Measurements from ENCODE around the gene PLCH1. TPM values are rescaled to one million over a fixed set of nuclear protein-coding genes. Genes with fewer than 3 reads are reported as not detected.

The PLCH1 gene
- total and polyA plus RNA-seq, 2 of the 13 experiments (the other 11 are each of a cell fraction or from before 2014, with no cell fraction given), result 2.0 to 3.0 TPM

- POLR2A ChIA-PET, result no interaction called here
Measured at GRCh38 chr3:155535098-155535497, 209.8 kb downstream of the PLCH1 start.

GRCh38 chr3:155528579-155528978 lies 216.3 kb downstream of the PLCH1 start:
- in situ Hi-C loops (cut with HindIII; ENCODE audit: extremely low pct_ligation_motif_present, low pct_unique_long_range_greater_than_20kb), result no loop called here
- no TSS peak for BruUV-seq (replicated peaks)

More at GRCh38 chr3:155535098-155535497, 209.8 kb downstream of the PLCH1 start:
- intact Hi-C loops (cut with micrococcal nuclease; ENCODE audit: unreplicated experiment), result no loop called here
- BruUV-seq (replicated peaks), result no TSS peak
- WGBS (ENCODE audit: low lambda C conversion rate), result 94% methylated on average over 2 of the region's 3 CpGs
- H2AFZ ChIP-seq (ENCODE audit: low read length), result no peak overlapping the region
- H3K4me2 ChIP-seq (ENCODE audit: low read depth, low read length), result no peak overlapping the region
- no peak overlapping the region for H3K27ac ChIP-seq (ENCODE audit: extremely low read length, insufficient read depth, low read length)
- H4K20me1 ChIP-seq (ENCODE audit: insufficient read depth, low read length), result no peaks in the 10 kb centered on the region
- H3K9me3 ChIP-seq (ENCODE audit: low read length), result no peaks in the 10 kb centered on the region
- TF ChIP-seq ZSCAN29 (CRISPR knock-in tag; conservative IDR thresholded peaks at IDR 0.05), result no peak
- no peak for TF ChIP-seq TEAD3 (CRISPR knock-in tag; optimal IDR thresholded peaks at IDR 0.05; ENCODE audit: borderline replicate concordance)
- TF ChIP-seq HOMEZ (CRISPR knock-in tag; IDR thresholded peaks at IDR 0.05; ENCODE audit: low read depth), result peak; percentile 34; the same call in 1 of the 2 replicates
- TF ChIP-seq ZNF546 (CRISPR knock-in tag; conservative IDR thresholded peaks at IDR 0.05), result no peak
- peaks cover 8% of the 10 kb centered on the region for H3K4me1 ChIP-seq (ENCODE audit: insufficient read depth, low read length)
- no peak overlapping the region for H3K4me3 ChIP-seq (replicated peaks in 1 of 3; ENCODE audit: insufficient read depth in 1 of 3, low read depth in 2 of 3, low read length in 3 of 3)
- DNase-seq (ENCODE audit: low spot score) (no peak), FAIRE-seq (no peak), ATAC-seq (no peak)
- H3K79me2 ChIP-seq (ENCODE audit: insufficient read depth, low read length), result no peaks in the 10 kb centered on the region
- in situ Hi-C loops (cut with HindIII; ENCODE audit: extremely low pct_ligation_motif_present, low pct_unique_long_range_greater_than_20kb), result no loop called here
- H3K36me3 ChIP-seq (replicated peaks in 1 of 2; ENCODE audit: control insufficient read depth in 1 of 2, insufficient read depth in 2 of 2, low read length in 2 of 2), result no peaks in the 10 kb centered on the region; a peak in 1 of 5 replicates
- H3K9ac ChIP-seq (ENCODE audit: insufficient read depth, low read depth, low read length), result no peak overlapping the region
- H3K27me3 ChIP-seq (ENCODE audit: control insufficient read depth in 1 of 2, insufficient read depth in 2 of 2, low read length in 2 of 2), result no peaks in the 10 kb centered on the region
- CTCF ChIA-PET (ENCODE audit: low intra/inter-chr PET ratio, low total read pairs), result no interaction called here

More at GRCh38 chr3:155528579-155528978, 216.3 kb downstream of the PLCH1 start:
- intact Hi-C loops (cut with micrococcal nuclease; ENCODE audit: unreplicated experiment), result no loop called here
- ChIA-PET POLR2A (no interaction called here), CTCF (ENCODE audit: low intra/inter-chr PET ratio, low total read pairs) (no interaction called here)
- TF ChIP-seq ZNF20 (CRISPR knock-in tag; IDR thresholded peaks at IDR 0.05) (no peak), HMG20B (CRISPR knock-in tag; conservative IDR thresholded peaks at IDR 0.05) (no peak), ZNF678 (CRISPR knock-in tag; IDR thresholded peaks at IDR 0.05) (no peak), ZNF660 (CRISPR knock-in tag; IDR thresholded peaks at IDR 0.05; ENCODE audit: borderline replicate concordance, low read depth) (no peak), PCBP1 (IDR thresholded peaks at IDR 0.05; ENCODE audit: borderline replicate concordance, low read depth, low read length) (no peak), SMAD3 (CRISPR knock-in tag; IDR thresholded peaks at IDR 0.05) (no peak), ZNF253 (CRISPR knock-in tag; IDR thresholded peaks at IDR 0.05; ENCODE audit: borderline replicate concordance) (no peak), ZEB1 (IDR thresholded peaks at IDR 0.05; ENCODE audit: insufficient replicate concordance, low read depth) (no peak), MEF2D (CRISPR knock-in tag; IDR thresholded peaks at IDR 0.05) (no peak), BORCS8-MEF2B (CRISPR knock-in tag; IDR thresholded peaks at IDR 0.05) (no peak), FOXK1 (CRISPR knock-in tag; IDR thresholded peaks at IDR 0.05; ENCODE audit: borderline replicate concordance, low read depth) (no peak)
- no peaks in the 10 kb centered on the region; a peak in 1 of 5 replicates for H3K36me3 ChIP-seq (replicated peaks in 1 of 2; ENCODE audit: control insufficient read depth in 1 of 2, insufficient read depth in 2 of 2, low read length in 2 of 2)
- no peak for FAIRE-seq
- H2AFZ ChIP-seq (ENCODE audit: low read length), result no peak overlapping the region
- H3K4me2 ChIP-seq (ENCODE audit: low read depth, low read length), result no peak overlapping the region
- H3K4me1 ChIP-seq (ENCODE audit: insufficient read depth, low read length), result no peaks in the 10 kb centered on the region
- no peaks in the 10 kb centered on the region for H3K9me3 ChIP-seq (ENCODE audit: low read length)
- no peaks in the 10 kb centered on the region for H3K27me3 ChIP-seq (ENCODE audit: control insufficient read depth in 1 of 2, insufficient read depth in 2 of 2, low read length in 2 of 2)
- H3K79me2 ChIP-seq (ENCODE audit: insufficient read depth, low read length), result no peaks in the 10 kb centered on the region
- no peak for ATAC-seq
- H3K4me3 ChIP-seq (replicated peaks in 1 of 3; ENCODE audit: insufficient read depth in 1 of 3, low read depth in 2 of 3, low read length in 3 of 3), result no peak overlapping the region
- H3K9ac ChIP-seq (ENCODE audit: insufficient read depth, low read depth, low read length), result no peak overlapping the region
- no peaks in the 10 kb centered on the region for H4K20me1 ChIP-seq (ENCODE audit: insufficient read depth, low read length)
- no peak overlapping the region for H3K27ac ChIP-seq (ENCODE audit: extremely low read length, insufficient read depth, low read length)
- no peak for DNase-seq (ENCODE audit: low spot score)

All from HepG2 (cell line).